ENCODE results near the gene RNF144A.
A peak's percentile ranks its signal among the peaks of the same experiment; 100 is the strongest.
"Not testable (repeated sequence)": the region's sequence is repeated elsewhere in the genome, so short reads cannot be mapped to it uniquely, and the experiment has no call there.

The RNF144A gene

DNA sequence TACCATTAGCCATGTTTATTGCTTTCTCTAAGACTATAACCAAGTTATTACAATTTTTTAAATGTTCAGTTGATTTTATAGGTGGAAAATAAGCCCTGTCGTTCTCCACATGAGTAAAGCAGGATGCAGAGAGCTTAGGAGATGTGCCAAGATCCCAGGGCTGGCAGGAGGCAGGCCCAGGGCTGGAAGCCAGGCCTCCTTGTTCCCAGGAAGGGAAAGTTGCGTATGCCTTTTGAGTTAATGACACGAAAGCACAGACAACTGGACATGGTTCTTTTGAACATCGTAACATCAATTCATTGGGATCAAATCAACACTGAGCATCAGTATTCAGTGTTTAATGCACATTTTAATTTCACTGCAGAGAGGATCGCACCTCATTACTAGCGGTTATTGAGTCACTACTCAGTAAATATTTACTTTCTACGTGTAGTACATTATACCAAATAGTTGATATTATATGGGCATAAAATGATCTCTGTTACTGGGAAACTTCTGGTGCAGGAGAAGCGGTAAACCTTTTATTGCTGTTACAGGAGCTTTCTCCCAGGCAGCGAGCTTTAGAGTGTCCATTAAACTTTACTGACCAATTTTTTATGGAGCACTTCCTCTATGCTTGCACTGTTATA, 60.0 kb downstream of the RNF144A start:
- DNase-seq = no peak

DNA sequence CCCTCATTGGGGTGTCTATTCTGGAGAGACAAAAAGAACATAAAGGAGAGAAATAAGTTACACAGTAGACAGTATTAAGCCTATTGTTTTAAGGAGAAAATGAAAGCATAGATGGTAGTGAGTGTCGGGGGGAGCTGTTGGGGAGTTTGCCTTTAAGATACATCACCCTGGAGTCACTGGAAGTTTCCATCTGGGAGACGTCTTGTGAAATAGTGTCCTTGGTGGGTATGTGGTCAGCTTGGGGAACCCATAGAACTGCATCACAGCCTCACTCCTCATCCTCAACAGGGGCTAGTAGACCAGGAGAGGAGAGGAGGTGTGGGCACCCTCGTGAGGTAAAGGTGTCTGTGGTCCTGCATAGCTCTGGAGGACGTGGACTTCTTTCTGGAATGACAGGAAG, 60.6 kb downstream of the RNF144A start:
- no peak for DNase-seq

- no peak for DNase-seq
Observed at GRCh38 chr2:6978991-6979390, 61.8 kb downstream of the RNF144A start.

DNA sequence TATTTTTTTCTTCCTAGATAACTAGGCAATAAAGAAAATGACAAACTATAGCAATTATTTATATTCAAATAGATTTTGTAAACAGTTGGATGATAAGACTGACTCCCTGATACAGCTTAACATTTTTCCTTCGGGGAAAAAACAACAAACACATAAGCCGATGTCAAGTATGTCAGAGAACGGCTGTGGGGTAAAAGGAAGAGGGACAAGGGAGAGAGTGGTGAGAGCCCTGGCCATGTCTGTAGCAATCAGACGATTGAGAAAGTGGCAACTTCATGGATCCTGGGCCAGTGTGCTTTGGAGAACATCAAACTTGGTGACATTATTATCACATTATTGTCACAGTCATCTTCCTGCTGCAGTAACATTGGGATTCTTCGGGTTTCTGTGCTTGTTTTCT, 65.2 kb downstream of the RNF144A start:
- DNase-seq = no peak

DNA sequence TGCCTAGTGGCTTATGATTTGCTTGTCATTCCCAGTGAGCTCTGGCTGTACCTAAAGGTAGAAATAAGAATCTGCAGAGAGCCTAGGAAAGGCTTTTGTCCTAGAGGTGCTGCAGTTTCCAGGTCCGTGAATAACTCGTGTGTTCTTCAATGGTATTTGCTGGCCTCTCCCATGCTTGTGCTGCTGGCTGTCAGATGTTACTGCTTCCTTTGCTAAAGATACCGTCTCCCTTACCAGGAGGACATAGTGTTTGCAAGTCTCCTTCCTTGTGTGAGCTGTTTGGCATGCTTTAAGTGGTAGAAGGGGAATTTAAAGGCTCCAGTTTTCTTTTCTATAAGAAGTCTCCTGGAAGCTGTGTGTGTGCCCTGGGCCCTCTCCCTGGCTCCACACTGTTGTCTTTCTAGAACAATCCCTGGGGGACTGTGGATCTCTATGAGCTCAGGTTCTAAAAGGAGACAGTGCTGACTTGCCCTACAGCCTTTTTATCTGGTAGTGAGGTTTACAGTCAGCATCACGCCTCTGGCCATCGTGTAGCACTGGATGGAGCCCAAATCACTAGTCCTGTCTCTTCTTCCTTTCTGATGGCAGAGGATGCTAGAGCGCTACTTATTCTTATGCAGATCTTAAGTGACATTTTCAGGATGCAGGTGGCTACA, 65.8 kb downstream of the RNF144A start:
- no peak for DNase-seq

DNA sequence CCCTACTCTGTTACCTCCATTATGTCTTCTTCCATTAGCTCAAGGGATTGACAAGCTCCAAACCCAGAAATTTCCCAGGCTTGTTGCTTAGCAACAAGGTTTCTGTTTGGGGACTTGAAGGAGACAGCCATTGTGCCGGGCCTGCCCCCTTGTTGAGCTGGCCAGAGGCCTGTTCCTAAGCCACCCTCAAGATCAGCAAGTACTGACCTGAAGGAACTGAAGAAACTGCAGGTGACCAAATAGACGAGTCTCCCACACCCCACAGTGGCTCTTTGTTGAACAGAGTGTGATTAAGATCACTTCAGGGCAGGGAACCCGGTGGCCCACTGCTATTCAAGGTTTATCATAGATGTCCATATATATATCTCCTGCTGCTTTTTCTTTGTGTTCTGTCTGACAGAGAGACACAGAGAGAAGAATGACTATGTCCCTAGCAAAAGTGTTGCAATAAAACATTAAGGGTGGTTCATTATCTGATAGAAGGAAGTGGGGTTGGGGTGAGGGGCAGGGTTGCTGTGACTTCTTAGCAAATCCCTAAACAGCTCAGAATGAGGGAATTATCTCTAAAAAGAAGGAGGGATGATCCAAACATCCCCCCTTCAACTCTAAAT, 69.2 kb downstream of the RNF144A start:
- DNase-seq = peak; percentile 72

DNA sequence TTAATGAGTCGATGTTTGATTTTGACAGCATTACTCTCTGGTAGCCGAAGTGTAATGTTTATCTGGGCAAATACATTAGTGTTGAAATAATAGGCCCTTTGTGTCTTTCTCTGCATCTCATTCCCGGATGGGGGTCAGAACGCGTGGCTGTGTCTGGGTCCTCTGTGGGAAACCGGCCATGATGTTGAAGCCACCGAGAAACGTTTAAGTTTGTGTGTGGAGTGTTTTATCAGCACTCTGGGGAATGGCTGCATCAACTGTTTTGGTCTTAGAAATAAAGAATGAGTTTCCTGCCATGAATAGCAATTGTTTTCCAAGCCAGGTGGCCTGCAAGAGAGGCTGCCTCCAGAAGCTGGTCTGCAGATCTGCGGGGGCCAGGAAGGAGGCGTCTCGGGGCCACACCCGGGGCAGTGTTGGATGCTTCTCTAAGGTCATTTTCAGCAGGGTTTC, 69.7 kb downstream of the RNF144A start:
- DNase-seq = no peak

DNA sequence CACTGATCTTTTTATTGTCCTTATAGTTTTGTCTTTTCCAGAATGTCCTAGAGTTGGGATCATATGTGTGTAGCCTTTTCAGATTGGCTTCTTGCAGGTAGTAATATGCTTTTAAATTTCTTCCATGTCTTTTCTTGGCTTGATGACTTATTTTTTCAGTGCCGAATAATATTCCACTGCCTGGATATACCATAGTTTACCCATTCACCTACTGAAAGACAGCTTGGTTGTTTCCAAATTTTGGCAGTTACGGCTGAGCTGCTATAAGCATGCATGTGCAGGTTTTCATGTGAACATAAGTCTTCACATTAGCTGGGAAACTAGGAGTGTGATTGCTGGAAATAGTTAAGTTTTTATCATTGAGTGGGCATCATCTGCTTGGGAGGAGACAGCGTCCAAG, 73.7 kb downstream of the RNF144A start:
- DNase-seq = no peak

DNA sequence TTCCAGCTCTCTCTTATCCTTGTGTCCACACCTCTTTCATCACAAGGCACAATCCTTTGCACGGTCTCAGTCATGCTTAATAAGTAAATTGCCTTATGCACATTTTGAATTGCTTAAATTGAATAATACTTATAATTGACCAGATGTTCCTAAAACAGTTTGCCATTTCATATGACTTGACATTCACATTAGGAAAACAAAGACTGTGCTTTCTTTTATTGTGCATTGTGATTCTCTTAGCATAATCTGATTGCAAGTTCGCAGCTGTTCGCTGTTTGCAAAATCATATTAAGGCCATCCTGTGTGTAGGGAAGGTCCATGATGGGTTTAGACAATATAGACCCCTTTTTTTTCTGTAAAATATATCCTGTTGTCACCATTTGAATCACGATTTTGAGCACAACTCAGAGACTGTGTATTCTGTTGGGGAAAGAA, 75.6 kb downstream of the RNF144A start:
- no peak for DNase-seq

DNA sequence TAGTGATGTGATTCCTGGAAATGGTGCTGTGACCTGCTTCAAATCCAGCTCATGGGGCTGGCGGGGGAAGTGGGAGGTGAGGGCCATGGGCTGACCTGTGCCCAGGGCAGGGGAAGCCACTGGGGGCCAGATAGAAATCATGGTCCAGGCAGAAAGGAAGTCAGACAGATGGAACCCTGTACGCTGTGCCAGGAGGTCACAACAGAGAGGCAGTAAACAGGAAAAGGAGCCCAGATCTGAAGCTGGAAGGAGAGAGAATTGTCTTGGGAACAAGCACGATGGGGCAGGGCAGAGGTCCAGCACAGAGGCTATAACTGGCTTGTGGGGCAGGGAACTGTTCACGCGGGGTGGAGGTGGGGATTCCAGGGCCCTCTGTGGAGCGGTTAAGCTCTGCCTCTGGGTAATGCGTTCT, 76.0 kb downstream of the RNF144A start:
- DNase-seq = no peak

- no peak for DNase-seq
Observed at GRCh38 chr2:6993936-6994335, 76.7 kb downstream of the RNF144A start.

- peak; percentile 45 for DNase-seq
Observed at GRCh38 chr2:6994536-6995128, 77.4 kb downstream of the RNF144A start.

GRCh38 chr2:6995391-6996097, 78.3 kb downstream of the RNF144A start:
- DNase-seq = no peak

DNA sequence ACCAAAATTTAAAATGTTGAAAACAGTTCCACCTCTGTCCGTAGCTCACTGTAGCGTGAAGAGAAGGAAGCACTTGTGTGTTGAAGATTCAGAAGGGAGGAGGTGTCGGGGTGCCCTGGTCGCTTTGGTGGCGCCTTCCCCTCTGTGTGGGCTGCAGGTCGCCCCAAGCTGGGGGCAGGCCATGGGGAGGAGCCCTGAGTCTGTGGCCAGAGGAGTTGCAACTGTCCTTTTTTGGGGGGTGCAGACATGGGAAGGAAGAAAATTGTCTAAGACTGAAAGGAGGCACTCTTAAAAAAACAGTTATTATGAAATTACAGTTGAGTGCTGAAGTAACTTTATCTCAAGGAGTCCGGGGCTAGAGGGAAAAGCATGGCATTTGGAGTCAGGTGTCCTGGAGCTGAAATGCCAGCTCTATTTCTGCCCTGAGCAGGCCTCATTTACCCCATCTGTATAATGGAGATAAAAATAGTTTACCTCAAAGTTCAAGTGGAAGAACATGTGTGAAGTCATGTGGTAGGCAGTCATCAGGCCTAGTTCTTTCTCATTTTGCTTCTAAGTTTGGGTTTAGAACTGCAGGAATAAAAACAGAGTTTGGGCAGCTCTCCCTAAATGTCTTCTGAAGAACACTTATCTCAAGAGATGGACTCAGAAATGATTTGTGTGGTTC, 82.1 kb downstream of the RNF144A start:
- no peak for DNase-seq

- not testable (repeated sequence) for DNase-seq
Observed at GRCh38 chr2:7001395-7001794, 84.2 kb downstream of the RNF144A start.

- no peak for DNase-seq
Observed at GRCh38 chr2:7003895-7004294, 86.7 kb downstream of the RNF144A start.

DNA sequence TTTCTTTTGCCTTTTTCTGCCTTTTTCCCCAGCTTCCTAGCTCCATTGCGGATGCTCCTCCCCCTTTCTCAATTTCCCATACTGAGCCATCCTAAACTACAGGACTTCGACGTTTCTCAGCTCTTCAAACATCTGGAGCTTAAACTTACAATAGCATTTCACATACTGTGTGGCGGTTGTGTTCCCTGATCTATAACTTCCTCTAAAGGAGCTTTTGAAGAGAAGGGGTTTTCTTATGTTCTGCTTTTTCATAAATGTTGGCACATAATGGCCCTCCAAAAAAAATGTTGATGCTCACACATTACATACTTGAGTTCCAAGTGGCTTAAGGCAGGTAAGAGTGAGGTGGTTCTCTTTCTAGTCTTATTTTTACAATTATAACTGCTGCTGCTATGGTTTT, 87.4 kb downstream of the RNF144A start:
- no peak for DNase-seq

- DNase-seq = no peak
Observed at GRCh38 chr2:7007488-7007845, 90.3 kb downstream of the RNF144A start.

DNA sequence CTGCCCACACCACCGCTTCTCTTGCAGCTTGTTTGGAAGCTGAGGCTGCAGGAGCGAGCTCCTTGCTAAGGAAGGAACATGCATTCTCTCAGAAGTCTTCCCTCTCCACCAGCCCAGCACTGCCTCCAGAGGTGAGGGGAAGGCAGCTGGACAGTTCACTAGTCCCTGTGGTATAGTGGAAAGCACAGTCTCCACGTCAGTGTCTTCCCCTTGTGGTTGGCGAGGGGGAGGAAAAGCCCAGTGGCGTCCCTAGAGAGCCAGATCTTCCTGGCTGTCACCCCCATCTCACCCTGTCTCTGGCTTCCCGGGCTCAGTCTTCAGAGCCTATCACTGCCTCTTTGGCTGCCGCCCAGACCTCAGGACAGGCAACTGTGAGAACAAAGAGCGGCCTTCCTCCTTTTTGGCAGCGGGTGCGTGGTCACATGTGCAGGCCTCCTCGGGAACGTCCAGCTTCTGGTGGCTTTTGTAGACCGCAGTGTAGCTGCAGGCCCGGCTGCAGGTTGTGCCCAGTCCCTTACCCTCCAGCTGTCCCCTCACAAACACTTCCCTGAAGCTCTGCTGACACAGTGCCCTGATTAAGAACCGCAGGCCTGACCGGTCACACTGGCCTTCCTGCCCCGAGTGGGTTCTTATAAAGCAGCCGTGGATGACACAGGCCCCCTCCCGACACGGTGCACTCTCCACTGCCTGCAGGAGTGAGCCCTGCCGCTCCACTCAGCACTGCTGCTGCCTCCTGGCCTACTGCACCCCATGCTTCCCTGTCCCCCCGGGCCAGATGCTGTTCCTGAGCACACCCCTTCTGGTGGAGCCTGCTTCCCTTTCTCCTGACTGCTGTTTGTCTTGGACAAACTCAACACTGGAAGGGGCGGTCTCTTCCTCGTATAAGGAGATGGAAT, 90.9 kb downstream of the RNF144A start:
- no peak for DNase-seq

DNA sequence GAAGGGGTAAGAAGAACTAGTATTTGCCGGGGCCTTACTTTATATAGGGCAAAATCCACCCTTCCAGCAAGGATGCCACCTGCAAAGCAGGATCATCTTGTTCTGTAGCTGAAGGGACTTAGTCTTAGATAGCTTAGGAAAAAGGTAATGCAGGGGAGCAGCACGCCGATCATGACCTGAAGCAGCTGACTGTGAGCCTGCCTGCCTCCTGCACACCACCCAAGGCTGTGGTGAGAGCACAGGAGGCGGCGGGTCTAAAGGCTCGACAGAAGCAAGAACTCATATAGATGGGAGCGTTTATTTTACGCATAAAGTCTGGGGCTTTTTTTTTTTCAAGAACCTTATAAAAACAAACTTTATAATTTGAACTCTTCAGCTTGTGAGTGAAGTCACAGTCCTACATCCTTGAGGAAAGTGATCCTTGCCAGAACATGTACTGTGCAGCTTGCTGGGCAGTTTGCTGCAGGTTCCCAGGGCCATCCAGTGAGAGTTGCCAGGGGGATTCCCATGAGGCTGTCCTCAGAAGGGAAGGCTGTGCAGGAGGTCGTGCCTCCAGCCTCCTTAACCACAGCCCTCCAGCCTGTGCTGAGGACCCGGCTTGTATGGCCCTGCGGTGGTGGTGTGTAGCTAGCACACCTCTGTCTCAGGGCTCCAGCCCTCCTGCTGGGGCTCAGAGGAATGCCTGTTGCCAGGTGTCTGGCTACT, 92.1 kb downstream of the RNF144A start:
- no peak for DNase-seq

DNA sequence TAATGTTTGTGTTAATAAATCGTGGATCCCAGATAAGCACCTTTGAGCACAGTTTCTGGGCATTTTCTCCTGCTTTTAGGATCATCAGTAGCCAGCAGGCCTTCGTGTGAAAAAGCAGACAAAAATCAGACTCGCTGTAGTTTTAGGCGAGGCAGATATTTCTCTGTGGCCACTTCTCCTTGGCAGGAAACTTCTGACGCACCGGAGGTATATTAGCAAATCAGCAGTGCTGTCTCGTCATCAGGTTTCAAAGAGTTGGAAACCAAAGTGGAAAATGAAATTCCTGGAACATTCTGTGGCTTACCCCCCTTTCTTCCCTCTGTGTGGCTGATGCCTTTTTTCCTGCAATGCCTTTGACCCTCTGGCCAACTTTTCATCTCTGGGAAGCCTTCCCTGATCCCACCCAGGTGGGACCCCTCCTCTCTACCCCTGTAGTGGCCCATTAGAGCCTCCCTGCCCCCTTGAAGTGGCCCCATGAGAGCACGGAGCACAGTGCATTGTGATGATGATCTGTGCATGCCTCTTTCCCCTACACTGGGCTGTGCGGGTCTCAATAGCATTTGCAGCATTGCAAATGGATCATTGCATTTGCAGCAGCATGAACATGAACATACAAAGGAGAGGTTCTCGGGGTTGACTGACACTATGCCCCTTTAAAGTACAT, 93.3 kb downstream of the RNF144A start:
- DNase-seq = no peak

All from NCI-H2227 treated with DMSO at 0.1 percent for 48 hours (cell line).